ENCODE measurements around the gene ALCAM.
"Not testable (repeated sequence)": the region's sequence is repeated elsewhere in the genome, so short reads cannot be mapped to it uniquely, and the experiment has no call there.

Gene ALCAM

GRCh38 chr3:105602286-105602685 lies 235.6 kb downstream of the ALCAM start:
- not testable (repeated sequence) for DNase-seq

GRCh38 chr3:105603516-105603915 lies 236.8 kb downstream of the ALCAM start:
- DNase-seq = not testable (repeated sequence)

GRCh38 chr3:105606016-105606415 lies 239.3 kb downstream of the ALCAM start:
- DNase-seq = no peak

- DNase-seq = no peak
Measured at GRCh38 chr3:105608623-105609022, 241.9 kb downstream of the ALCAM start.

DNA sequence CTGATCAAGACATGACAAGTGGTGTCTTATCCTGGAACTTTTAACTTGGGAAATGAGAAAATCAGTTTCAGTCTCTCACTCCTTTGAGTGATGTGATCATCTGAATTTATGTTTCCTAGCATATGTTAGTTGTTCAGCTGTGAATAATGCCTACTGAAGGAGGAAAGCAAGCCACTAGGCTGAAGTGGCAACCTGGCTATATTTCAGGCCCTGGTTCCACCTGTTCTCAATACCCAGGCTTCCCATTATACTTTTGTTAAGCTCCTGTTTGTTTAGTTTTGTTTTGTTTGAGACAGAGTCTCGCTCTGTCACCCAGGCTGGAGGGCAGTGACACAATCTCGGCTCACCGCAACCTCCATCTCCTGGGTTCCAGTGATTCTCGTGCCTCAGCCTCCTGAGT lies 243.8 kb downstream of the ALCAM start:
- no peak for DNase-seq

- no peak for DNase-seq
Measured at GRCh38 chr3:105611304-105612192, 244.8 kb downstream of the ALCAM start.

DNA sequence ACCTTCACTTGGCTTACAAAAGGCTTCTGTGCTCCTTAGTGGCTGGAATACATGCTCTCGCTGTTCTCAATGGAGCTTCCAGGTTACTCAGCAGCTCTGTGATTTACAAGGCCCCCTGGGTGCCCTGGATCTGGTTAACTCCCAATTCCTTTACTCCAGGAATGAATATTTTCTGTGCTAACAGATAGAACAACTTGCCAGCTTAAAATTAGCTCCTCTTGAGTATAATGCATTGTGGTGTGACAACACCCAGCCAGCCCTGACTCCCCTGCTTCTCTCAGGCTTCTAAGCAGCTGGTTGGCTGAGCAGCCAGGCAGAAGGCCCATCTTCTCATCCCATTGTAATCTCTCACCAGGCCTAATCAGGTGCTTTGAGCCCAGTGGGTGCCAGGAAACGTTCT lies 246.4 kb downstream of the ALCAM start:
- no peak for DNase-seq

- DNase-seq = no peak
Measured at GRCh38 chr3:105614288-105615030, 247.8 kb downstream of the ALCAM start.

DNA sequence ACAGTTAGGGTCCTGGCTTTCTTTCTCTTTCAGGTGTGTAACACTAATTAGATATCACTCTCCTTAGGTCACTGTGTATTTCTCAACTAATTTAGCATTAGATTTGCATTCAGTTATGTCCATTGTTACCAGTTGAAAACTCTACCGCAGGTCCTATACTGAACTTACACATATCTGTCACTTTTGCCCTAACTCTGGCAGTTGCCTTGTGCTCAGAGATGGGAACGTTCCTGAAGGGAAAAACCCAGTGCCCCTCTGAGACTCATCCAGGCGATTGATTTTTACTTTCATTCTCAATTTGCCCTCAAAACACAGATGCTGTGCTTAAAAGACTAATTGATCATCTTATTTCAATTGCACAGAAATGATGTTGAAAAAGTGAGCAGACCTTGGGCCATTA lies 249.1 kb downstream of the ALCAM start:
- DNase-seq = no peak

- DNase-seq = no peak
Measured at GRCh38 chr3:105616374-105617121, 249.8 kb downstream of the ALCAM start.

DNA sequence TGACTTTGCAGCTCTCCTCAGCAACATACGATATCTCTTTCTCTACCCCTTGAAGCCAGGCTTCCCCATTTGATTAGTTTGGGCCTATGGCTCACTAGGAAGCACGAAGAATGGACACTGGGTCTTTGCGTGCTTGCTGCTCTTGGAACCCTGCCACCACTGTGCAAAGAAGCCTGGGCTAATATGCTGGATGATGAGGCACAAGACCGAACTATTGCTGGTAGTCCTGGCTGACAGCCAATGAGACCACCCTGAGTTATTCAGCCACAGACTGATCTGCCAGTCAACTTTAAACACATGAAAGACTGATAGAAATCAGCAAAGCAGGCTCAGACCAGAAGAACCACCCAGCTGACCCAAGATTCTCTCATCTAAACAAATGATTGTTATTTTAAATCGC lies 251.8 kb downstream of the ALCAM start:
- no peak for DNase-seq

- DNase-seq = no peak
Measured at GRCh38 chr3:105619651-105620050, 252.9 kb downstream of the ALCAM start.

DNA sequence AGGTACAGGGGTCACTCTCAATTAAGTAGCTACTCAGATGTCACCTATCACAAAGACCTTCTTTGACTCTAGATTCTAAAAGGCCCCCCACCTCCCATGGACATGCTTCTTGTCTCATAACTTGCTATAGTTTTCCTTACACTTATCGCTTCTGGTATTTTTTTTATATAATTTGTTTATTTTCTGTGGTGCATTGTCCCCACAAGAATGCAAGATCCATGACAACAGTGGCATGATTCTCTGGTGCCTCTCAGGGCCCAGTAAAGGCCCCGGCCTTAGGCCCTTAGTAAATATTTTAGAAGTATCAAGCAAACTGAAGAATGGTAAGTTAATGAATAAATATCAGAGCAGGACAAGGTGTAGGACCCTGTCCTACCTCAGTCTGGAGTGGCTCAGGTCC lies 253.5 kb downstream of the ALCAM start:
- no peak for DNase-seq

DNA sequence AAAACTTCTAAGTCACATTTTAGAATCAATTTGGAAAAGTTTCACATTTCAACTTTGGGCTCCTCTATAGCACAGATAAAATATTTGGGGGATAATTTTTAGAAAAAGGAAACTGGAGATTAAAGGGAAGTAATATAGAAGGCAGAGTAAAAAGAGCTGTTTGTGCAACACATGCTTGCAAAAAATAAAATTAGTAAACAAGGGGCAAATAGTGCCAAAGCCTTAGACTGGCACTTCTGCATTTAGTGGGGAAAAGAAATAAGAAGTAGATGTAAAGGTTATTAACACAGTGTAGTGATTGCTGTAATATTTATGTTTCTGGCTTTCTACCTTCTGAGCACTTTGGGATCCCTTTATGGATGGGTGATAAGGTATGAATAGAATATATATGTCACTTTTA lies 255.5 kb downstream of the ALCAM start:
- no peak for DNase-seq

Measured in T-helper 2 cell (primary cell).